Measurements from ENCODE around the gene LRIT2.

DNA sequence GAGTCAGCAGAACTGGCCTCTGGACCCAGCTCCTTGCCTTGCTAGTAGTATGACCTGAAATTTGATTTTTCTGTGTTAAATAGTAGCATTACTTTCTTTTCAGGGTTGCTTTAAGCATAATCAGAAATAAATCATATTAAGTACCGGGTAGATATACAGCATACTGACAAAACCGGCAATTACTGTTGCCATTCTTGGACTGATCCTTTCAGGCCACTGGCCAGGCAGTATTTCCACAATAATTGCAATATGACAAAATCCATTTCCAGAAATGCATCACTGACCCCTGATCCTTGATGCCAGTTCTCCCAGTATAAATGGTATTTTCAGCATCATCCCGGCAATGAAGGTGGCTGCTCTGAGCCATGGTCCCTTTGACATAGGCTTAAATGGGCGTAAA is 9.1 kb upstream of the LRIT2 start:
- TF ChIP-seq POLR2AphosphoS5 (IDR thresholded peaks at IDR 0.05; ENCODE audit: borderline replicate concordance, low read depth, low read length) (no peak), EZH2 (IDR thresholded peaks at IDR 0.05) (no peak)

Data from SK-N-MC (cell line).